ENCODE results near the gene PIM2.

PIM2 gene

DNA sequence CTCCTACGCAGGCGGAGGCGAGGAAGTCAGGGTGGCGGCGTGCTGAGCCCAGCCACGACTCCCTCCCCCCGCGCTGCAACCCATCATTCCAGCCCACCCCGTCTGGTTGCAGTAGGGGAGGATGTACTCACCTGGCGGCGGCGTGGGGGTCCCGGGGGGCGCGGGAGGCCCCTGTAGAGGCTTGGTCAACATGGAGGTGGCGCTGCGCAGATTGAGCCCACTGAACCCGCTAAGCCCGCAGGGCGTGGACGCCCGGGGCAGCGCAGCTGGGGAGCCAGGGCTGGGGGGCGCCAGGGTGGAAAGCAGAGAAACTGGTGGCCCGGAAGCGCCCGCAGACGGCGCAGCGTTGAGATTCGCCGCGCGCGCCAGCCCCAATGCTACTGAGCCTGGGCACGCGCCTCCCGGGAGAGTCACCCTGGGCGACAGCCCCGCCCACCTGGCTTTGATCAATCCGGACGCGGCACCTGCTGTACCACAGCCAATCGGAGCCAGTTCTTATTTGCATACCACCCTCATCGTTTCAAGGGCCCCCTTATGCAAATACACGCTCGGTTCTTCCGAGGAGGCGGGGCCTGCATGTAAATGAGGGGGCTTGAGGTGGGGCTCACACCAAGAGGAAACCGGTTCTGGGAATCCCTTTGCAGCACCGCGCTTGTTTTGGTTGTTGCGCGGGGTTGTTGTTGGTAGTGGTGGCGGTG, at the start of gene PIM2:
PIM2 (minus strand) TSS at position 382 of the 698 bp plus-strand sequence; CDS start at position 192, 190 bp downstream.
- peak; percentile 90 for DNase-seq

GRCh38 chrX:48968377-48968776, 49.6 kb upstream of the PIM2 start:
- DNase-seq: no peak

- no peak for DNase-seq
These were observed 48.2 kb upstream of the PIM2 start for GRCh38 chrX:48966796-48967579.

DNA sequence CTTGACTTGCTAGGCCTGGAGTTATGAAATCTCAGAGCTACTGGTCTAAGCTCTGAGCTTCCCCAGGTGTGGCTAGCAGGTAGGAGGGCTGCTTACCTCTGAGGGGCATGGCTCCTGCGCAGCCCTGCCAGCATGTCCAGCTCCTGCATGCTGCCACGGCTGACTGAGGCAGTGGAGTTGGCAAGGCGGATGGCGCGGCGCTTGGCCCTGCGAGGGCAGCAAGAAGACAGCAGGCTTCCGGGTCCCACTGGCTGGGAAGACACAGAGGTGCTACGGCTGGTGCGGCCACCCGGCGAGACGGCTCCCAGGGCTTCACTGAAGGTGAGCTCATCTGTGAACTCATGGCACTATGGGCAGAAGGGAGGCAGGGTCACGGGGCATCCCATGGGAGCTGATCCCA, 47.1 kb upstream of the PIM2 start:
- DNase-seq: no peak

- DNase-seq: no peak
These were observed 42.8 kb upstream of the PIM2 start for GRCh38 chrX:48961585-48962091.

- DNase-seq: no peak
These were observed 41.5 kb upstream of the PIM2 start for GRCh38 chrX:48960291-48960690.

- no peak for DNase-seq
These were observed 39.8 kb upstream of the PIM2 start for GRCh38 chrX:48958635-48959094.

DNA sequence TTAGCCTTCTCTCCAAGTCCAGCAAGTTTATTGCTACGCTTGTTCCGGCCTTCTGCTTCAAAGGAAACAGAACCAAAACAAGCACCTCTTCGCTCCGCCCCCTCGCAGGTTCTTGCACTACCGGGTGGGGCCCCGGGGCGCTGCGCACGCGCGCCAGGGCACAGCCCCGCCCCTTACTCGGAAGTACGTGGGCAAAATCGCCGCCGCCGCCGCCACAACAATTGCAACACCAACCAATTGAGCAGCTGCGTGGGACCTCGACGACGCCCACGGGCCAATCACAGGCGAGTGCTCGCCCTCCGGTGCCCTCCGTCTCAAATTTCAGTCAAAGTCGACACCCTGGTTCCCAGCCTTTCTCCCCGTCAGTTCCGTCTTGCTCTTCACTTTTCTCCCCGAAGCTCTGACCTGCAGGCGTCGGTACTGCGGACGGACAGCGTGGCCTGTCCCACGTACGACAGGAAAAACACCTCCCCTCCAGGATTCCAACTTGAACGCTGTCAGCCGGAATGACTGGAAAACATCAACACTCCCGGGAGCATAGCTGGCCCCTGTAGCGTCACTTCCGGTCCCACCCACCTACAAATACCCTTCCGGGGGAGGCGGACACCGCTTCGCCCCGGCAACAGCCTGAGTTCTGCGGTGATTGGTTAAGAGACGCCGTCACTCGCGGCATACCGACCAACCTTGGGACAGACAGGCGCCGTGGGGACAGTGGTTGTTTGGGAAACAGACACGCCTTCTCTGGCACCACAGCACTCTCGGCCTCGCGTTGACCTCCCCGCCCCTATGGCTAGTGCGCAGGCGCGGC, 39.2 kb upstream of the PIM2 start:
- peak; percentile 96 for DNase-seq

DNA sequence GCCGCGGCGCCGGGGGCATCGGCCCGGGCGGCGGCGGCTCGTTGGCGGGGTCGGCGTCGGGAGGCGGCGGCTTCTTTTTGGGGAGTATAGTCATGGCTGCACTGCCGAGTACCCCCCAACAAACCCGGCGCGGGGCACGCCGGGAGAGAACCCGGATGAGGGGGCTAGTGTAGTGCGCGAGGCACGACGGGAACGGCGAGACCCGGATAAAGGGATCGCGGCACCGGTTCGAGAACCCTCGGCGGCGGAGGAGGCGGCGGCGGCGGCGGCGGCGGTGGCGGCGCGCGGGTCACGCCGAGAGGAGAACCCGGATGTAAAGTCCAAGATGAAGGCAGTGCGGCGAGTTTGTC, 38.6 kb upstream of the PIM2 start, which contains the start of gene OTUD5:
OTUD5 (minus strand) TSS at position 131 of the 350 bp plus-strand sequence; CDS start at position 94, 37 bp downstream.
- DNase-seq: no peak

GRCh38 chrX:48956728-48957414, 38.0 kb upstream of the PIM2 start:
- DNase-seq: no peak

DNA sequence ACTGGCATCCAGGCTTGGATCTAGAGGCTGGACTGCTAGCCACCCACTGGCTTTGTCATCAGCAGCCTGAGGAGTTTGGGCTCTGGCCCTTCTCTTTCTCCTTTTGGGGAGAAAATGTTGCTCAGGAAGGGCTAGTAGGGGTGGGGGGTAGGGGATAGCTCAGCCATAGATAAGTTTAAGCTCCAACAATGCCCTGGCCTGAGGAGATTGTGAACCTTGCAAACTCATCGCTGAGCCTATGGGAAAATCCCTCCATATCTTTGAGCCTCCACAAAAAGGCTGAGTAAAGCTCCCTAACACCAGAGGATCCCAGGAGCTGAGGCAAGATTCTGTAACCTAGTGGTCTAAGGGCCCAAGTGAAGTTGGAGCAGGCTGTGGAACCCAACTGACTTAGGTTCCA, 29.8 kb upstream of the PIM2 start:
- DNase-seq: no peak

DNA sequence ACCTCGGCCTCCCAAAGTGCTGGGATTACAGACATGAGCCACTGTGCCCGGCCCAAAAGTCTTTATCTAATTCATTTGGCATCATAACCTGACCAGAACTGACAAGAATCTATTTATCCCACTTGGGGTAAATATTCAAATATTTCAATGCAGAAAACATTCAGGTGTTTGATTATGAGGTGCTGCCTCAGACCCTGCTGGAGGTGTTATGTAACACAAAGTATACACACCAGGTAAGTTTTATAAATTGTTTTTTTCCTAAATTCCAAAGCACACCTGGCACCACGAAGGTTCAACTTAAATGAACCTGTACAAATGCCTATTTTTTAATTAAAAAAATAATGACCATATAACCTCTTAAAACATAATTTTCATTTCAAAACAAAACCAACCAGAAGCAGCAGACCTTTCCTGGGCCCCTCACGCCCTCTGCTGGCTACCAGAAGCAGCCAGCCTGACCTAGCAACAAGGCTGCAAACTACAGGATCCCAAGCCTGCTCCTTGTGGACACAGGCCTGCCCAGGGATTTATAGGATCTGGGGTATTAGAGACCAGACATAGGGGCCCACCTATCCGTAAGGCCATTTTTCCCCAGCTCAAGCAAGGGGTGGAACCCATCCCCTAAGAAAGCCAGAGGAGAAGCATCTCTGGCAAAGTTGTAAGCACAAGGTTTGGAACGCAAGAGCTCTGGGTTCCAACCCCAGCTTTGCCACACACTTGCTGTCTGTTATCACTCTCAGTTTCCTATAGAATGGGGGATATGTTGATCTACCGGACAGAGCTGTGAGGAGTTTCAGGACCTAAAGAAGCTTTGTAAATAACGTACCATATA, 26.9 kb upstream of the PIM2 start:
- no peak for DNase-seq

DNA sequence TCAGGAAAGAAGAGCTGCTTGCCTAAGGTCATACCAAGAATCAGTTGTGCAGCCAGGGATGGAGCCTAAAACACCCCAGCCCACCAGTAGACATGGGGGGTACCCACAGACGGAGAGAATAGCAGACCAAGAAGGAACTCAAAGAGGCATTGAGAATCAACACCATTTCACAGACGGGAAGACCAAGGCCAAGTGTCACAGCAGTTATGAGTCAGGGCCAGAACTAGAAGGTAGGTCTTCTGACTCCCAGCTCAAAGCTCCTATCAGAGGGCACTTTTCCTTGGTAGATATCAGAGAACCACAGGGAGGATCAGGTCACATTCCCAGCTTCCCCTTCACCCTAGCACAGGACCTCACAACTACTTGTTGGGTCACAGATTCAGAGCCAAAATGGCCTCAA, 24.1 kb upstream of the PIM2 start:
- DNase-seq: no peak

DNA sequence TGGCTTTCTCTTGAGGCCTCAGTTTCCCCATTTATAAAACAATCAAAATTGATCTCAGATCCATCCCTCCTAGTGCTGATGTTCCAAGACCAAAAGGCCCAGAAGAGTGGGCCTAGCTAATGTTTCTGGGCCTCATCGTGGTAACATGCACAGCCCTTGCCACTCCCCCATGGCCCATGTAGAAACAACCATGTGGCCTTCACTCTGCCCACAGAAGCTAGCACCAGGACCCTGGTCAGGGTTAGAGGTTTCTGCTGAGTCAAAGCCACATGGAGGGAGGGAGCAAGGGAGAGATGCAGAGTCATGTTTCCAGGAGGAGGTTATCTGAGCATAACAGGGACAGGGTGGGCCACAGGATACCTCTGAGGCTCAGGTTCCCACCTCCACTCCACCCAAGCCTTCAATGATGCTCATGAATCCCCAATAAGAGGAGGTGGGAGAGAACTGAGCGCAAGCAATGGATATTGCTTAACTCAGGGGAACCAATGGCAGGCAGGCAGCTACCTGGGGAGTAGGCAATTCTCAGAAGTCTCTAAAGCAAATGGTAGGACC, 21.7 kb upstream of the PIM2 start:
- DNase-seq: no peak

DNA sequence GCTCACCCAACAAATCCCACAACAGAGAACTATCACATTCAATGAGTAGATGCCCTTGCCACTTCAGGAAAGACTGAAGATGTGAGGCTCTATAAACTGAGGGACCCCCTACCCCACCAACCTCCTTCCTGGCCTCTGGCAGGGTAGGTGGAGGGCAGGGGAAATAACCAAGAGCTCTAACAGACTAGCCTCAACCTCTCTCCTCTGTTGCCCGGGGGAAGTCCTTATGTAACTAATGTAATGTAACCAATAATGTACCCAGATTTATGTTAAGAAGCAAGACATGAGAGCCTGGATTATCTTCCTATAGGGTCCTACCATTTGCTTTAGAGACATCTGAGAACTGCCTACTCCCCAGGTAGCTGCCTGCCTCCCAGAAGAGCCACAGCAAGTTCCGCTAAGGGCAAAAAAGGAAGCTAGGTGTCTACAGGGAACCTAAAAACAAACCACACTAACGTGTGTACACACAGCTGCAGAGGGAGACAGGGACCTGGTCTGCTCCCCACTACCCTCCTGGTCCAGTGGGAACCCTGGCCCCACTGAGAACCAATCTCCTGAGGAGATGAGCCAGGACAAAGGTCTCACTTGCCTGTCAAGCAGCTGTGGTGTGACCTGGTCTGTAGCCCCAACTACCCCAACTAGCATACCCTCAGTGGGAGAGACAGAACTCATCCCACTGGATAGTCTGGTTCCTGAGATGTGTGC, 20.9 kb upstream of the PIM2 start:
- no peak for DNase-seq

DNA sequence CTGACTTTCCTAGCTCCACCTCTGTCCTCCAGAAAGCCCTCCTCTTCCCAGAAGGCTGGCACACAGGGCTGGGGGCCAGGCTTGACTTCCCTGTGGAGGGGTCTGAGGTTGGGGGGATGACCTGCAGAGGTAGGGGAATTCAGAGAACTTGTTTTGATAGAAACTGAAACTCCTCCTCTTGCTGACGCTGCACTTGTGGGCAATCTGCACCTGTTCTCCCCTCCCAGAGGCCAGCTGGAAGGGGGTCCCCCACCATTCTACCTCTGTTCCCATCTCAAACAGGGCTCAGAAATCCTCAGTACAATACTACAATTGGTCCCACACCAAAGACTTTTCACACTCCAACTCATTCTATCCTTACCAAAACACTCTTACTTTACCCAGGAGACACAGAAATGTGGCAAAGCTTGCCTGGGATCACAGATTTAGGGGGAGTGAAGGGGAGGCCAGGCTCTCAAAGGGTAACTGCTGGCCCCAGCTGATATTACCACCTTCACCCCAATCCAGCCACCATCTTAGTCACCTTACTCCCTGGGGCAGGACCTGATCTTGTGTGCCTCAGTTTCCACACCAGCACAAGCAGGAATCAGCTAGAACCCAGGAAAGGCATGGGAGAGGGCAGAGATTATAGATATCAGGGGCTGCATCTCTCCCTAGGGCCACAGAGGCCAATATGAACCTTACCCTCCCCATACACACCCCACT, 20.0 kb upstream of the PIM2 start:
- DNase-seq: no peak

DNA sequence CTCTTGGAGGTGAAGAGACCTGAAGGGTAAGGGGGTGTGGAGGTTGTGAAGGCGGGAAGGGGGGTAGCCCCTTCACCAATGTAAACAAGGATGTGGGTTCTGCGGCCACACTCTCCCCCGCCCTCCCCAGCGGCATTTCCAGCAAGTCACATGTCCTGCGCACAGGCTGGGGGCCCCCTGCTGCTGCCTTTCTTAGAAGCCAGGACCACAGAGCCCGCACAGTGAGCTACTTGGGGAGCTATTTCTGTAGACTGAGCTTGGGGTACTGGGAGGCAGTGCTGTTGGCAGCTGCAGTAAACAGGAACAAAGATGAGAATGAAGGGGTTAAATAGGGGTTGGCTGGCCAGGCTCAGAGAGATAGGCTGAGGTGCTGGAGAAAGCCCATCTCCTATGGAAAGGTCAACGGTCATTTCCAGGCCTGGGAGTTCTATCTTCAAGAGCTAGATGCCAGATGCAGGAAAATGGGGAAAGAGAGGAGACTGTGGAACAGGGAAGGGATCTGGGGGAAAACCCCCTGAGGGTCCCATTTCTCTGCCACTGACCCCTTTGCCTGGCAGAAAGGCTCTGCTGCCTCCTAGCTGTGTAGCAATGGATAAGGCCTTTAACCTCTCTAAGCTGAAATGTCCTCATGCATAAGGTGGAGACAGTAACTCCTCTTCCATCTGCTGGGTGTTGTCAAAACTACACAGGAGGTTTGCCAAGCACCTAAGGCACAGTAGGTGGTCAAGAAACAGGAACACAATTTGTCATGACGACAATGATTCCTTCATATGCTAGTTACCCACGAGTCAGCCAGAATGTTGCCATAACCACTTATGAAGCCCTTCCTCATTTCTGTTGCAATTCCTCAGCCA, 18.5 kb upstream of the PIM2 start:
- DNase-seq: no peak

GRCh38 chrX:48936429-48937053, 17.7 kb upstream of the PIM2 start:
- no peak for DNase-seq

- DNase-seq: no peak
These were observed 16.5 kb upstream of the PIM2 start for GRCh38 chrX:48935301-48935670.
